Liver (tissue), 9 donors: ENCODE results near the gene ARHGEF28. TPM values are rescaled to one million over a fixed set of nuclear protein-coding genes. Genes with fewer than 3 reads are reported as not detected.

ENCODE experiments used
- DNase-seq: peaks from one replicate; pipeline ENCODE4 v3.0.0-alpha.2; 2017; ENCODE audit warnings: low spot score
- H3K27ac ChIP-seq, 2 donors: one replicate each; pipeline ENCODE4 v1.7.0; 2013; ENCODE audit warnings: inconsistent platforms in 2 of 2, low read length in 2 of 2, control low read depth in 1 of 2, low read depth in 1 of 2, mild to moderate bottlenecking in 1 of 2
- H3K27me3 ChIP-seq, 4 donors: one replicate each; pipeline versions ENCODE4 v1.6.1 to v1.7.0; 2013; ENCODE audit warnings: low read length in 3 of 4, inconsistent platforms in 1 of 4, mild to moderate bottlenecking in 1 of 4, moderate library complexity in 1 of 4; ENCODE audit not compliant: control insufficient read depth in 4 of 4, insufficient read depth in 4 of 4
- H3K36me3 ChIP-seq, 4 donors: one replicate each; pipeline versions ENCODE4 v1.6.1 to v1.7.0; 2013; ENCODE audit warnings: low read length in 3 of 4, mild to moderate bottlenecking in 3 of 4, low read depth in 1 of 4, moderate library complexity in 1 of 4; ENCODE audit not compliant: control insufficient read depth in 4 of 4, insufficient read depth in 3 of 4
- H3K4me1 ChIP-seq, 4 donors: one replicate each; pipeline versions ENCODE4 v1.6.1 to v1.7.0; 2013; ENCODE audit warnings: low read length in 3 of 4, mild to moderate bottlenecking in 3 of 4, moderate library complexity in 1 of 4; ENCODE audit not compliant: control insufficient read depth in 4 of 4, insufficient read depth in 4 of 4
- H3K4me3 ChIP-seq, 3 donors: one replicate each; pipeline versions ENCODE4 v1.6.1 to v1.7.0; 2013; ENCODE audit warnings: low read length in 3 of 3, control low read depth in 1 of 3, low read depth in 1 of 3, mild to moderate bottlenecking in 1 of 3
- H3K9ac ChIP-seq, 2 donors: one replicate each; pipeline ENCODE4 v1.7.0; 2013; ENCODE audit warnings: low read length in 2 of 2, mild to moderate bottlenecking in 2 of 2, moderate library complexity in 2 of 2, control low read depth in 1 of 2, low read depth in 1 of 2
- H3K9me3 ChIP-seq, 4 donors: one replicate each; pipeline versions ENCODE4 v1.6.1 to v1.7.0; 2013; ENCODE audit warnings: low read length in 3 of 4; ENCODE audit not compliant: control insufficient read depth in 4 of 4
- EGR1 ChIP-seq, 2 donors: IDR thresholded peaks; 2 replicates each; pipeline ENCODE4 v1.6.1; 2016 to 2018; ENCODE audit warnings: antibody characterized with exemption in 2 of 2, low read depth in 2 of 2
- FOXA1 ChIP-seq: IDR thresholded peaks from 2 replicates; pipeline ENCODE4 v1.6.1; 2016; ENCODE audit warnings: antibody characterized with exemption
- FOXA2 ChIP-seq: IDR thresholded peaks from 2 replicates; pipeline ENCODE4 v1.6.1; 2016; ENCODE audit warnings: antibody characterized with exemption
- GABPA ChIP-seq, 2 donors: IDR thresholded peaks in 1 of 2; conservative IDR thresholded peaks in 1 of 2; 2 replicates each; pipeline ENCODE4 v1.6.1; 2016; ENCODE audit warnings: antibody characterized with exemption in 2 of 2, mild to moderate bottlenecking in 1 of 2, moderate library complexity in 1 of 2
- HNF4A ChIP-seq, 2 donors: conservative IDR thresholded peaks; 2 replicates each; pipeline ENCODE4 v1.6.1; 2016; ENCODE audit warnings: antibody characterized with exemption in 2 of 2, mild to moderate bottlenecking in 2 of 2
- HNF4G ChIP-seq: IDR thresholded peaks from 2 replicates; pipeline ENCODE4 v1.6.1; 2016; ENCODE audit warnings: antibody characterized with exemption
- JUND ChIP-seq, 2 donors: IDR thresholded peaks; 2 replicates each; pipeline ENCODE4 v1.6.1; 2016; ENCODE audit warnings: antibody characterized with exemption in 2 of 2
- NR2F2 ChIP-seq: IDR thresholded peaks from 2 replicates; pipeline ENCODE4 v1.6.1; 2016; ENCODE audit warnings: antibody characterized with exemption
- RAD21 ChIP-seq, 2 donors: IDR thresholded peaks; 2 replicates each; pipeline ENCODE4 v1.6.1; 2016; ENCODE audit warnings: antibody characterized with exemption in 2 of 2, mild to moderate bottlenecking in 2 of 2
- RXRA ChIP-seq, 2 donors: IDR thresholded peaks; 2 replicates each; pipeline ENCODE4 v1.6.1; 2017 to 2018; ENCODE audit warnings: antibody characterized with exemption in 2 of 2, mild to moderate bottlenecking in 1 of 2
- SP1 ChIP-seq: IDR thresholded peaks from 2 replicates; pipeline ENCODE4 v1.6.1; 2018; ENCODE audit warnings: antibody characterized with exemption, mild to moderate bottlenecking
- TAF1 ChIP-seq: conservative IDR thresholded peaks from 2 replicates; pipeline ENCODE4 v1.6.1; 2016; ENCODE audit warnings: antibody characterized with exemption, mild to moderate bottlenecking
- YY1 ChIP-seq: IDR thresholded peaks from 2 replicates; pipeline ENCODE4 v1.6.1; 2016; ENCODE audit warnings: antibody characterized with exemption, mild to moderate bottlenecking
- WGBS: extraction: QIAGEN DNeasy Blood & Tissue Kit; methylation state at CpG from one replicate; pipeline ENCODE4 v1.1.7; 2013; 5-methylcytosine and 5-hydroxymethylcytosine counted together
- polyA plus RNA-seq, 2 donors: library from polyadenylated mRNA; stranded (reverse) in 1 of 2; unstranded in 1 of 2; fragments of 200-250 nt in 1 of 2; fragments of >200 nt in 1 of 2; fragmentation: Nextera tagmentation in 1 of 2; extraction: Ambion mirVana in 1 of 2; gene quantifications; one replicate each; pipeline versions ENCODE4 v1.2.1 to v1.2.3, GENCODE V29; 2013 to 2015
- total RNA-seq, 2 donors: library from RNA; depleted of rRNA; stranded (reverse); fragments of >200 nt; gene quantifications; one replicate each; pipeline ENCODE4 v1.2.3, GENCODE V29; 2014
- TF ChIP-seq, protein P1 (sequence below): IDR thresholded peaks from 2 replicates; pipeline ENCODE4 v1.6.1; 2016; ENCODE audit warnings: antibody characterized with exemption, mild to moderate bottlenecking
- TF ChIP-seq, protein P2 (sequence below): IDR thresholded peaks from 2 replicates; pipeline ENCODE4 v1.6.1; 2016; ENCODE audit warnings: antibody characterized with exemption
- TF ChIP-seq, protein P3 (sequence below): IDR thresholded peaks from 2 replicates; pipeline ENCODE4 v1.6.1; 2016; ENCODE audit warnings: antibody characterized with exemption
- TF ChIP-seq, protein P4 (sequence below): fragments of 150-350 bp; IDR thresholded peaks from 2 replicates; pipeline ENCODE4 v1.5.1; 2017; ENCODE audit warnings: improper control_type of control experiment, low read depth, low read length; ENCODE audit not compliant: missing input control
- TF ChIP-seq, protein P5 (sequence below): IDR thresholded peaks from 2 replicates; pipeline ENCODE4 v1.6.1; 2016; ENCODE audit warnings: antibody characterized with exemption
- donor health status: healthy.
- donor health status: healthy.
- donor health status: healthy.
- donor health status: healthy.
- donor health status: healthy.

The ARHGEF28 gene
- total and polyA plus RNA-seq, 4 donors = 1.6 to 13.9 (median 3.6) TPM

DNA sequence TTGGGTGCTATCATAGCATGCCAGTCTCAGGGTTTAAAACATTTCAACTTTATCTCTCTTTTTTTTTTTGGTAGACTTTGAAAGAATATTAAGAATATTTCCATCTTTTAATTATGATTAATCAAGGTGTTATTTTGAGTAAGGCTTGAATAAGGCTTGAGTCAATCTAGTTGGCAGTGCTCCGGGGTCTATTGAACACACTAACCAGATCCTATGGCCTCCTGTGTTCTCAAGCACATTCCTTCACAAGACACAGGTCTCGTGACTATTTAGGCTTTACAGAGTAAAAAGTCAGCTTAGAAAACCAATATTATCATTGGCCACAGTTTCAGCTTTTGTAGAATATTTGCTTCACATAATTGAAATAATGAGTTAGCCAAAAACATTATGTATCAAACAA is 151.2 kb downstream of the ARHGEF28 start:
- H3K4me1 ChIP-seq = no peaks in the 10 kb centered on the region
- no peak overlapping the region for H3K27ac ChIP-seq
- no peak overlapping the region for H3K9ac ChIP-seq
- TF ChIP-seq FOXA2 = no peak
- TF ChIP-seq, protein P1, sequence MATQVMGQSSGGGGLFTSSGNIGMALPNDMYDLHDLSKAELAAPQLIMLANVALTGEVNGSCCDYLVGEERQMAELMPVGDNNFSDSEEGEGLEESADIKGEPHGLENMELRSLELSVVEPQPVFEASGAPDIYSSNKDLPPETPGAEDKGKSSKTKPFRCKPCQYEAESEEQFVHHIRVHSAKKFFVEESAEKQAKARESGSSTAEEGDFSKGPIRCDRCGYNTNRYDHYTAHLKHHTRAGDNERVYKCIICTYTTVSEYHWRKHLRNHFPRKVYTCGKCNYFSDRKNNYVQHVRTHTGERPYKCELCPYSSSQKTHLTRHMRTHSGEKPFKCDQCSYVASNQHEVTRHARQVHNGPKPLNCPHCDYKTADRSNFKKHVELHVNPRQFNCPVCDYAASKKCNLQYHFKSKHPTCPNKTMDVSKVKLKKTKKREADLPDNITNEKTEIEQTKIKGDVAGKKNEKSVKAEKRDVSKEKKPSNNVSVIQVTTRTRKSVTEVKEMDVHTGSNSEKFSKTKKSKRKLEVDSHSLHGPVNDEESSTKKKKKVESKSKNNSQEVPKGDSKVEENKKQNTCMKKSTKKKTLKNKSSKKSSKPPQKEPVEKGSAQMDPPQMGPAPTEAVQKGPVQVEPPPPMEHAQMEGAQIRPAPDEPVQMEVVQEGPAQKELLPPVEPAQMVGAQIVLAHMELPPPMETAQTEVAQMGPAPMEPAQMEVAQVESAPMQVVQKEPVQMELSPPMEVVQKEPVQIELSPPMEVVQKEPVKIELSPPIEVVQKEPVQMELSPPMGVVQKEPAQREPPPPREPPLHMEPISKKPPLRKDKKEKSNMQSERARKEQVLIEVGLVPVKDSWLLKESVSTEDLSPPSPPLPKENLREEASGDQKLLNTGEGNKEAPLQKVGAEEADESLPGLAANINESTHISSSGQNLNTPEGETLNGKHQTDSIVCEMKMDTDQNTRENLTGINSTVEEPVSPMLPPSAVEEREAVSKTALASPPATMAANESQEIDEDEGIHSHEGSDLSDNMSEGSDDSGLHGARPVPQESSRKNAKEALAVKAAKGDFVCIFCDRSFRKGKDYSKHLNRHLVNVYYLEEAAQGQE = no peak
- TF ChIP-seq TAF1 = no peak
- TF ChIP-seq, protein P2, sequence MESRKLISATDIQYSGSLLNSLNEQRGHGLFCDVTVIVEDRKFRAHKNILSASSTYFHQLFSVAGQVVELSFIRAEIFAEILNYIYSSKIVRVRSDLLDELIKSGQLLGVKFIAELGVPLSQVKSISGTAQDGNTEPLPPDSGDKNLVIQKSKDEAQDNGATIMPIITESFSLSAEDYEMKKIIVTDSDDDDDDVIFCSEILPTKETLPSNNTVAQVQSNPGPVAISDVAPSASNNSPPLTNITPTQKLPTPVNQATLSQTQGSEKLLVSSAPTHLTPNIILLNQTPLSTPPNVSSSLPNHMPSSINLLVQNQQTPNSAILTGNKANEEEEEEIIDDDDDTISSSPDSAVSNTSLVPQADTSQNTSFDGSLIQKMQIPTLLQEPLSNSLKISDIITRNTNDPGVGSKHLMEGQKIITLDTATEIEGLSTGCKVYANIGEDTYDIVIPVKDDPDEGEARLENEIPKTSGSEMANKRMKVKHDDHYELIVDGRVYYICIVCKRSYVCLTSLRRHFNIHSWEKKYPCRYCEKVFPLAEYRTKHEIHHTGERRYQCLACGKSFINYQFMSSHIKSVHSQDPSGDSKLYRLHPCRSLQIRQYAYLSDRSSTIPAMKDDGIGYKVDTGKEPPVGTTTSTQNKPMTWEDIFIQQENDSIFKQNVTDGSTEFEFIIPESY = no peak
- TF ChIP-seq GABPA (IDR thresholded peaks at IDR 0.05 in 1 of 2, conservative IDR thresholded peaks at IDR 0.05 in 1 of 2) = no peak
- no peak for TF ChIP-seq FOXA1
- no peak for TF ChIP-seq RAD21 (IDR thresholded peaks at IDR 0.05)
- TF ChIP-seq, protein P3, sequence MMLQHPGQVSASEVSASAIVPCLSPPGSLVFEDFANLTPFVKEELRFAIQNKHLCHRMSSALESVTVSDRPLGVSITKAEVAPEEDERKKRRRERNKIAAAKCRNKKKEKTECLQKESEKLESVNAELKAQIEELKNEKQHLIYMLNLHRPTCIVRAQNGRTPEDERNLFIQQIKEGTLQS = no peak
- TF ChIP-seq, protein P4, sequence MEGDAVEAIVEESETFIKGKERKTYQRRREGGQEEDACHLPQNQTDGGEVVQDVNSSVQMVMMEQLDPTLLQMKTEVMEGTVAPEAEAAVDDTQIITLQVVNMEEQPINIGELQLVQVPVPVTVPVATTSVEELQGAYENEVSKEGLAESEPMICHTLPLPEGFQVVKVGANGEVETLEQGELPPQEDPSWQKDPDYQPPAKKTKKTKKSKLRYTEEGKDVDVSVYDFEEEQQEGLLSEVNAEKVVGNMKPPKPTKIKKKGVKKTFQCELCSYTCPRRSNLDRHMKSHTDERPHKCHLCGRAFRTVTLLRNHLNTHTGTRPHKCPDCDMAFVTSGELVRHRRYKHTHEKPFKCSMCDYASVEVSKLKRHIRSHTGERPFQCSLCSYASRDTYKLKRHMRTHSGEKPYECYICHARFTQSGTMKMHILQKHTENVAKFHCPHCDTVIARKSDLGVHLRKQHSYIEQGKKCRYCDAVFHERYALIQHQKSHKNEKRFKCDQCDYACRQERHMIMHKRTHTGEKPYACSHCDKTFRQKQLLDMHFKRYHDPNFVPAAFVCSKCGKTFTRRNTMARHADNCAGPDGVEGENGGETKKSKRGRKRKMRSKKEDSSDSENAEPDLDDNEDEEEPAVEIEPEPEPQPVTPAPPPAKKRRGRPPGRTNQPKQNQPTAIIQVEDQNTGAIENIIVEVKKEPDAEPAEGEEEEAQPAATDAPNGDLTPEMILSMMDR = no peak
- no peak for TF ChIP-seq JUND (IDR thresholded peaks at IDR 0.05)
- no peak for TF ChIP-seq SP1
- TF ChIP-seq HNF4G = no peak
- TF ChIP-seq, protein P5, sequence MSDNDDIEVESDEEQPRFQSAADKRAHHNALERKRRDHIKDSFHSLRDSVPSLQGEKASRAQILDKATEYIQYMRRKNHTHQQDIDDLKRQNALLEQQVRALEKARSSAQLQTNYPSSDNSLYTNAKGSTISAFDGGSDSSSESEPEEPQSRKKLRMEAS = no peak
- TF ChIP-seq NR2F2 = no peak
- TF ChIP-seq HNF4A (conservative IDR thresholded peaks at IDR 0.05) = no peak
- no peak for TF ChIP-seq RXRA (IDR thresholded peaks at IDR 0.05)
- no peak for TF ChIP-seq EGR1 (IDR thresholded peaks at IDR 0.05; ENCODE audit: low read depth in 2 of 2)
- TF ChIP-seq YY1 = no peak
- no peak for DNase-seq
- WGBS = 91% methylated on average over 2 of the region's 2 CpGs
- peaks cover 0 to 14% (median 2%) of the 10 kb centered on the region in 4 donors for H3K36me3 ChIP-seq
- no peaks in the 10 kb centered on the region for H3K9me3 ChIP-seq
- H3K27me3 ChIP-seq = no peaks in the 10 kb centered on the region
- no peak overlapping the region for H3K4me3 ChIP-seq
